NCI-H2029 (cell line): ENCODE data around the gene GNG10.
"Not testable (repeated sequence)": the region's sequence is repeated elsewhere in the genome, so short reads cannot be mapped to it uniquely, and the experiment has no call there.

Experiments used
- DNase-seq: peaks from one replicate; lab custom pipeline; 2025; lab: John Stamatoyannopoulos, UW

GNG10 gene

GRCh38 chr9:111657051-111657450, 4.4 kb upstream of the GNG10 start:
- no peak for DNase-seq

GRCh38 chr9:111658943-111659342, 2.5 kb upstream of the GNG10 start:
- DNase-seq = no peak

- DNase-seq = no peak
Observed at GRCh38 chr9:111659691-111660090, 1.7 kb upstream of the GNG10 start.

DNA sequence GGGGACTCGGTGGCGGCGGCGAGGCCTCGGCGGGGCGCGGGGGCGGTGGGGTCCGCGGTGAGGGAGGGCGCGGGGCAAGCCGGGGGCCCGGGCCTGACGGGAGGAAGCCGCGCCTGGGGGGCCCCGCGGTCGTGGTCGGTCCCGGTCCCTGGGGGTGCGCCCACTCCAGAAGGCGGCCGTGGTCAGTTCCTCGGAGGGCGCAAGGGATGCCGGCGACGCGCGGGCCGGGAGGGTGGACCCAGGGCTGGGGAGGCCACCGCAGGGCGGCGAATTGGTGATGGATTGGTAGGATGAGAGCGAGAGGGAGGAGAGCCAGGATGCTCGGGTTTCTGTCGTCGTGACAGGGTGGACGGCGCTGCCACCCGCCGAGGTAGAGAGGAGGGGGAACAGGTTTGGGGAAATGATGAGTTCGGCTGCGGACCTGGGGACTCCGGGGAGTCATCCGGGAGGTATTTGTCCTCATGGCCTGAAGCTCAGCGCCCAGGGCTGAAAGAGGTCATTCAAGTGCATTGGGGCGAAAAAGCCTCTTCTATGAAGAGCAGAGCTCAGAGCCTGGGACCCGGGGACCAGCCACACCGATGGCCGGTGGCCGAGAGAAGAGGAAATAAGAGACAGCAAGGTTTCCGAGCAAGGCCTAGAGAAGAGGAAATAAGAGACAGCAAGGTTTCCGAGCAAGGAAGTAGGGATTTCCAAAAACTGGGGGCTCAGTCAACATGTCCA, 557 bp downstream of the GNG10 start:
- no peak for DNase-seq

GRCh38 chr9:111662576-111663300, 1.3 kb downstream of the GNG10 start:
- no peak for DNase-seq

DNA sequence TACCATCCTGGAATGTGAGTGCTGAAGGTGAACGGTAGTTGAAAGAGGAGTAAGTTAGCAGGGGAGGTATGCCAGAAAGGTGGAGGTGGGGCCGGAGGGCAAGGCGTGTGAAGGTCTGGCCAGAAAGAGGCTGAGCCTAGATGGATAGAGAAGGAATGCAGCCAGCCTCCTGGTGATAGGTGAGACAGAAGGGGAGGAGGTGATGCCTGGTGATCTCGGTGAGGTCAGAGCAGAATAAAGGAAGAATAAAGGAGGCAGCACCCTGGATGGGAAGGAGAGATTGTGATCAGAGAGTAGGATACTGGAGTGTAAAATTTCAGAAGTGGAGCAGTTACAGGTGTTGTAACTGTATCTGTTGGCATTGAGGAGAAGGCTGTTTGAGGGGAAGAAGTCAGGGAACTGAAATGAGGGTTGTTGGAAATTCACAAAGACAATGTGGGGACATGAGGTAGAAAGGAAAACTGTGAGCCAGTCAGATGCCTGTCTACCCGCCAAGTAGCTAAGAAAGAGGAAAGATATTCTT, 2.0 kb downstream of the GNG10 start:
- DNase-seq = no peak

GRCh38 chr9:111668026-111668573, 6.7 kb downstream of the GNG10 start:
- DNase-seq = no peak

DNA sequence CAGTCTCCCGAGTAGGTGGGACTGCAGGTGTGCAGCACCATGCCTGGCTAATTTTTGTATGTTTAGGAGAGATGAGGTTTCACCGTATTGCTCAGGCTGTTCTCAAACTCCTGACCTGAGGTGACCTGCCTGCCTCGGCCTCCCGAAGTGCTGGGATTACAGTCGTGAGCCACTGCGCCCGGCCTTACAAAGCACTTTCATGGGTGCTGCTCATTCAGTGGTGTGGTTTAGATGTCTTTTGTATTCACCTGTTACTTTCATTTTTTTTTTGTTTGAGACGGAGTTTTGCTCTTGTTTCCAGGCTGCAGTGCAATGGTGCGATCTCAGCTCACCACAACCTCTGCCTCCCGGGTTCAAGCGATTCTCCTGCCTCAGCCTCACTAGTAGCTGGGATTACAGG, 7.2 kb downstream of the GNG10 start:
- DNase-seq = not testable (repeated sequence)

DNA sequence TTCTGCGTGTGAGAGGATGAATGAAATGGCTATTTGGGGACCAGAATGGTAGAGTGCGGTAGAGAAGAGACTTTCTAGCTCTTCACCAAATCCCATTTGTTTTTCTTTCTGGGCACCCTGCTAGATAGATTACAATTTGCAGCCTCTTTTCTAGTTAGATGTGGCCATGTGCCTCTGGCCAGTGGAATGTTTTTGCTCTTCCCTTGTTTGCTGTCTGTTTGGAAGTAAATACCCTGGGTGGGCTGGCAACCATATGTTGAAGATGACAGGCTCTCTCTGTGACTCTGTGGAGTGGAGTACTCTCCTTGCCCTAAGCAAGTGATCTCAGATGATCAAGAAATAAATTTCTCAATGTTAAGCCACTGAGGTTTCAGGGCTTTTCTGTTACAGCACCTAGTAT, 12.9 kb downstream of the GNG10 start:
- no peak for DNase-seq

DNA sequence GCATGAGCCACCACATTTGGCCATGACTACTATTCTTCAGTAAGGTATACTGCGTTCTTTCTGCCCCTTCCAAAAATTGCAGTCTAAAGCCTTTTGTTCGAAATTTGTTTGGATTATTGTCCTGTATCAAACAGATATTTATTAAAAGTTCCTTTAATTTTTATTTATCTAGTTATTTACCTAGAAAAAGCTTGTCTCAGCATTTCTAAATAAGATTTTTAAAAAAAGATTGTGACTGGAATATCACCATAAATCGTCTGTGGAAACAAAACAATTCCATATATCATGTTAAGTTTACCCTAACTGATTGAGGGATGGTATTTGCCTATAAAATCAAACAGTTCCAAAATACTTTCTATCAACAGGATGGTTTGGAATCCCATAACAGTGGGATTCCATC, 14.7 kb downstream of the GNG10 start:
- no peak for DNase-seq

DNA sequence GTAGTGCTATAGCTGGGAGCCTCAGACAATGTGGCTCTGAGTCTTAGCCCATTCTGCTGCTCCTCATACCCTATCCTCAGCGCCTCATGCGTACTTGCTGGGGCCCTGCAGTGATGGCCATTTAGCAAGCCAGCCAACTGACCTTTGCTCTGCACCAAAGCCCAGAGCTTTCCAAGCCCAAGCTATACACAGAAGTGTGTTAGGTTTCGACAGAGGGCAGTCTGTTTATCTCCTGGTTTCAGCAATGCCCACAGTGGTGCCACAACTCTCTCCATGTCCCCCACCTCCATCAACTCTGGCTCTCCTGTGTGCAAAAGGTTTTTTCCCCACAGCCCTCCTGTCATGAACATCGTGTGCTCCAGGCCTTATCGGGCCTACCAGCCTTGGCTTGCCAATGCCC, 16.9 kb downstream of the GNG10 start:
- no peak for DNase-seq

- DNase-seq = no peak
Observed at GRCh38 chr9:111679199-111679598, 17.8 kb downstream of the GNG10 start.

- DNase-seq = no peak
Observed at GRCh38 chr9:111683392-111683791, 22.0 kb downstream of the GNG10 start.

GRCh38 chr9:111691672-111692329, 30.4 kb downstream of the GNG10 start:
- DNase-seq = no peak

DNA sequence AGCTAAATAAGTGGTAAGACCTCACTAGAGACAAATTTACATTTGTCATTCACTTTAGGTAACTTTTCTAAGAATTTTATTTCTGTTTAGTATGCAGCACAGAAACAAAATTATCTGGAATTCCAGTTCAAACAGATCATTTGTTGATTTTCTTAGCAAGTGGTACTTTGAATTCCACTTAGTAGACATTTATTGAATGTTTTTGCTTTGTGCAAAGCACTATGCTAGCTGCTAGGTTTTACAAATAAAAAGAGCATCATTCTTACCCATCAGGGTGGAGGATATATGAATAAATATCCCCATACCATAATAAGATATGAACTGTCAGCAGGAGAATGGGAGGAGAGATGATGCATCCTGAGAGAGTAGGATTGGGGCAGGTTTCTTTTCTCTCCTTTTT, 35.4 kb downstream of the GNG10 start:
- DNase-seq = no peak

DNA sequence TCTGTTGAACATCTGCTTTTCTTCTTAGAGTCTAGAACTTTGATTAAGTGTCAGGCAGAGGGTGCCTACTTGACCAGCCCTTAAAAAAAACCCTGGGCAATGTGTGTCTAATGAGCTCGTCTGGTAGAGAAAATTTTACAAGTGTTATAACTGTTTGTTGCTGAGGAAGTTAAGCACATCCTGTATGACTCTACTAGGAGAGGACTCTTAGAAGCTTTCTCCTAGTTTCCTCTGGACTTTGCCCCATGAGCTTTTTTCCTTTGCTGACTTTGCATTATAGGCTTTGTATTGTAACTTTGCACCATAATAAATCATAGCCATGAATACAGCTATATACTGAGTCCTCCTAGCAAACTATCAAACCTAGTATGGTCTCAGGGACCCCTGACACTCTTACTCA, 39.4 kb downstream of the GNG10 start:
- no peak for DNase-seq

DNA sequence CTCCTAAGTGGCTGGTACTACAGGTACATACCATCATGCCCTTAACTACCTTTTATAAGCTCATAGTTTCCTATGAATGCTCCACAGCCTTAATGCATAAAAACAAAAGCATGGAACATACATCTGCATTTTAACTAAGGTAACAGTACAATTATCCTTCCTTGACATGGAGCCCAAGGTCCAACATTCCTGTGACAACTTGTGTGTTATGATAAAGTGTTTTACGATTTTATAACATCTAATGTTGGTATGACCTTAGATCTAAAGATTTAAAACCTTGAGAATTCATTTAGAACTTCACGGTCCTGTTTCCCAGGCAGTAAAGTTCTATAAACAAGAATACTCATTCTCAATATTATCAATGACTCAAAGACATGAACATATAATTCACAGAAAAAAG, 43.1 kb downstream of the GNG10 start:
- DNase-seq = no peak

DNA sequence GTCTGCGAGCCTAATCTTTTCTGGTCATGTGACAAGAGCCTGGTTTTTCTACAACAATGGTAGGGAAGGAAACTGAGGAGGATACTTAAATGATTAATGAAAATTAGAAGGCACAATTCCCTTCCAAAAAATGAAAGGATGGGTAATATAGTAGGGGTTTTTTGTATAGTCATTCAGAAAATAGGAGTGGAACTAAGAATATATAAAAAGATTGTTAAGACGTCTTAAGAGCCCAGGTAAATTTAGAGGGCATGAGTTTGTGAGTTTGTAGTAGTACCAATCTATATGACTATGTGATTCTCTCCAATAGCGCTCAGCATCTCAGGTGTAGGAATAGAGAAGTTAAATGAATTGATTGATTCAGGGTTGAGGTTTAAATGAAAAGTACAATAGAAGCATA, 50.1 kb downstream of the GNG10 start:
- no peak for DNase-seq

DNA sequence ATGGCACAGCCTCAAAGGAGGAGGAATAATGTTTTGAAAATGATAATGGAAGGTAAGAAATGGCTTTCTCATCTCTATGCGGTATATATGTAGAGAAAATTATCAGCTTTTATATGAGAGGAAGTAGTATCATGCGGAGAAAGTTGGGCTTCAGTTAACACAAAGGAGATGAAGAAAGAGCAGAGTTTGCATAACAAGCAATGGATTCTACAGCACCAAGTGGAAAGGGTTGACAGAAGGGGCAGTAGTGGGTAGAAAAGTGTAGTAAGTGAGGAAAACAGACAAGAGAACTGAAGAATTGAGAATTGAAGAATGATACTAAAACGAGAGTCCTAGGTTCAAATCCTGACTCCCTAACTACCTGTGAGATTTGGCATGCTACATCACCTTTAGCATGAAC, 51.0 kb downstream of the GNG10 start:
- no peak for DNase-seq

DNA sequence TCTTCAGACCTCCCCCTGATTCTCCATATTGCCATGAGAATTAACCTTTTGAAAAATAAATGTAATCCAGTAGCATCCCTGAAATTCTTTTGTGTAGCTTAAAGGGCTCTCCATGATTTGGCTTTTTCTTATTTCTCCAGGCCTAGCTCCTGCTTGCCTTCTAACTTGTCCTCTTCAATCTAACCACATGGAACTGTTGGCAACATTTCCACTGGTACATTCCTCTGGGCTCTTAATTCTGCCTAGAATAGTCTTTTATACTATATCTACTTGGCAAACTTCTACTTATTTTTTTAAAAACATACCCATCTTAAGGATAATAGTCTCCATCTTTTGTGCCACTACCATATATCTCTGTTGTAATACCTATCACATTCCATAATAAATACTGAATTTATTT, 54.1 kb downstream of the GNG10 start:
- DNase-seq = no peak

DNA sequence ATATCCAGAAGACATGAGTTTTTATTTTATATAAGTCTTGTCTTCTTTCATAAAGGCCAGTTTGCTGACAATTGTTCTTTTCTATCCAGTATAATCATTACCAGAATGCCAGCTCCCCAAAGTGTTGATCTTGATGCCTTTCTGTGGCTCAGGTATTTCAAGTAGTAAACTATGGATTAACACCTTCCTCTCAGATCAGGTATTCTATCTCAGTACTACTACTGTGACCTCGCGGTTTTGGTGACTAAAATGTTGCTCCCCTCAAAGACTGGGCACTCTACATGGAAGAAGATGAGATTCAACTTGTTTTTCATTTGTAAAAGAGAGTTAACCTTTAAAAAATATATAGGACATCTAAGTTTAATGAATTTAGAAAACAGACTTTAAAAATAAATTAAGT, 58.1 kb downstream of the GNG10 start:
- DNase-seq = no peak
